GM19463 (cell line): ENCODE results near the gene ABHD12.

Experiments used
- ATAC-seq: cut with Tn5 transposase; IDR thresholded peaks from one replicate; pipeline ENCODE4 v1.9.1; 2021; ENCODE audit warnings: mild to moderate bottlenecking, moderate library complexity; ENCODE audit not compliant: unreplicated experiment

ABHD12 gene

DNA sequence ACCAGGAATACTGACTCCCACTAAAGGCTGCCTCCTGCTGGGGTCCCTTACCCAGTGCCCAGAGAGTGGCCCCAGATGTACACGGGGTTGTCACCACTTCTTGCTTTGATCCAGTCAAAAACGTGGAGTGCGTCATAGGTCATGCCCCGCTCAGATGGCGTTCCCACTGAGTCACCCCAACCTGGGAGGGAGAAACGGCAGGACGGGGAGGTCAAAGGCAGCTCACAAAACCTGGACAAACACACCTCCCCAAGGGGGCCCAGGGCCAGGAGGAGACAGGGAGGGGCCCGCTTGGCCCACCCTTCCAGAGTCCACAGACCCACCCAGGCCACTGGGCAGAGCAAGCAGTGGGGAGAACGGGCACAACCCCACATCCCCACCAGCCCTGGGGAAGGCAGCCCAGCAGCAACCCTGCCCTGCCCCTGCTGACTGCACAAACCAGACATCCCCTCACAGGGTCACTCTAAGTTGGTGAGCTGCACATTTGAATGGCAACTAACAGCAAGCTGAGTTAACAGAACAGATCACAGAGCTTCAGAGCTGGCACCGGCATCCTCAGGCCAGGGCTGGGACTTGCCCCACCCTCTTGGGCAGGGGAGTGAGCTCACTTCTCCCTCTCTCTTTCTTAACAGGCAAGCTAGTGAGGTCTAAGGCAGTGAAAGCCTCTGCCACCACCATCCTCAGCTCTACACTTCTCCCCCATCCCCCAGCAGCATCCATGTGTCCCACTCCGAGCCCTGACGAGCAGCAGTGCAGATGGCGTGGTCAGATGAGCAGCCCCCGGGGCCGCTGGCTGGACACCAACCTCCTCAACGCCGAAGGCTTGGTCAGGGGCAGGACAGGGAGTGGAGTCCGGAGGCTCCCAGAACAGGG, 81.0 kb downstream of the ABHD12 start:
- no peak for ATAC-seq

DNA sequence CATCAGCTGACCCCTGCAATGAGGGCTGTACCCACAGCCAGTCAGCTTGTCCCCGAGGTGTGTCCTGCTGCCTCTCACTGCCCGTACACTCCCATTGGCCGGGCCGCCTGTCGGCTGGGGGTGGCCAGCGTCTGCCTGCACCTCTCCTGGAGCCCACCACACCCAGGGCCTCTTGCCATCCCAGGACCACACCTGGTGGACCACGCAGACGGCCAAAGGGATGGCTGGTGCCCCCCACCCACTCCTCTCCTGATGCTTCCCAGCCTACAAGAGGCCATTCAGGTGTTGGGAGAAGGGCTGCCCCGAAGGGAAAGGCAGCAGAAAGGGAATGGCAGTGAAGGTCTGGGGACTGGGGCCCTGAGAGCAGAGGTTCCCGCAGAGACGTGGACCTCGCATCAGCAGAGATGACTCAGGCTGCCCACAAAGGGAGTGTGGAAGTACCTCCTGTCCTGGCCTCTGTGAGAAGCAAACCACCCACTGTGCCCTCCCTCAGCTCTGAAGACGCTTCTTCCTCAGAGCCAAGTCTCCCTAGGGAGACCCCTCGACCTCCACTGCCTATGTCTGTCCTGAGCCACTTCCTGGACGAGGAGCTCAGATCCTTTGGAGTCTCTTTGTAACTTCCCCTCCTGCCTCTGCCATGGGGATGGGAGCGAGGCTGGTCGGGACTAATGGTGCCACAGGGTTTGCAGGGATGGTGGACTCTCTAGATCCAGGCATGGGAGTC, 81.8 kb downstream of the ABHD12 start:
- no peak for ATAC-seq

DNA sequence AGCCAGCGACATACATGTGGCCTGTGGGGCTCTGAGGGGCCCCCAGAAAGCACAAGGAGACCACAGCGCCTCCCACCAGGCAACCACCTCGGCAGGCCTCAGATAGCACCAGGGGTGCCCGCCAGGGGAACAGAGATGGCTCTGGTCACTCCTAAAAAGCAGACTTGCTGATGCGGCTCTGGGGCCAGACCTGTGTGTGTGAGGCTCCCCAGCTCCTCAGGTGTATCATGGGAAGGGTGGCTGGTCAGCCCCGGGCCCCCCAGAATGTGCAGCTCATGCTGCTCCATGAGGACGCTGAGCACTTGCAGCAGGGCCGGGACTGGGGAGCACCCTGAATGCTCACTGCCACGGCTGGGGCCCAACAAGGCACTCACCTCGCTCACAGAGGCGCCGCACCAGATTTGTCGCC, 82.5 kb downstream of the ABHD12 start:
- ATAC-seq: no peak

DNA sequence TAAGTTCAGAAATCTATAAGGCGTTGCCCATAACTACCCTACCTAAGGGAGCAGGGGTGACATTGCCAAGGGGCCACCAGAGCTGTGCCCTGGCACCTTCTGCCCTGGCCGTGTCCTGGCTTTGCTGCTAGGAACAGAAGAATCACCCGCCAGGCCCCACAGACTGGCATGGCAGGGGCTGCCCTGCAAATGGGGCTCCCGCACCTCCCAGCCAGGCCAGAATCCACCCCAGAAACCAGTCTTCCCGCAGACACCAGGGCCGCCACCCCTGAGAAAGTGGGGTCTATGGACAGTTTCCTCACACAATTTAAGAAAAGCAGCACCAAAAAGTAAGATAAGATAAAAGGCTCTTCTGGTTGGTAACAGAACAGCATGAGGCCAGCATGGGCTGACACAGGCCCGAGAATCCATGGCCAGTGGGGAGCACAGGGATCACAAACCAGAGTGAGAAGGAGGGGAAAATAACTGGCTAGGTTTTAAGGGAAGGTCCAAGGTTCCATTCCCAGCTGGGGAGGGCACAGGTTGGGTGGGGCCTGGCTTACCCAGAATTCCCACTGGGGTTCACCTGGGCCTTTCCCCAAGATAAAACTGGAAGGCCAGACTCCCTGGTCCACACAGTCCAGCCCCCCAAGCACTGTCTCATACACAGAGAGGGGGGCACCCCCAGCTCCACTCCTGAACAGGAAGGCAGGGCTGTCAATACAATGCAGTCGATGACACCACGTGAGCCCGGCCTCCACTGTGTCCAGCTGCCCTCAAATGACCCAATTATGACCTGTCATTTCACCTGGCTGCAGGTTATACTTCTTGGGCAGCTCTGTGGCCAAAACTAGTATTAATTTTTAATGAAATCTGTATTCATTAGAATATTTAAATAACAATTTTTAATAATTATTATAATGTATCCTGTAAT, 83.4 kb downstream of the ABHD12 start:
- ATAC-seq: no peak

DNA sequence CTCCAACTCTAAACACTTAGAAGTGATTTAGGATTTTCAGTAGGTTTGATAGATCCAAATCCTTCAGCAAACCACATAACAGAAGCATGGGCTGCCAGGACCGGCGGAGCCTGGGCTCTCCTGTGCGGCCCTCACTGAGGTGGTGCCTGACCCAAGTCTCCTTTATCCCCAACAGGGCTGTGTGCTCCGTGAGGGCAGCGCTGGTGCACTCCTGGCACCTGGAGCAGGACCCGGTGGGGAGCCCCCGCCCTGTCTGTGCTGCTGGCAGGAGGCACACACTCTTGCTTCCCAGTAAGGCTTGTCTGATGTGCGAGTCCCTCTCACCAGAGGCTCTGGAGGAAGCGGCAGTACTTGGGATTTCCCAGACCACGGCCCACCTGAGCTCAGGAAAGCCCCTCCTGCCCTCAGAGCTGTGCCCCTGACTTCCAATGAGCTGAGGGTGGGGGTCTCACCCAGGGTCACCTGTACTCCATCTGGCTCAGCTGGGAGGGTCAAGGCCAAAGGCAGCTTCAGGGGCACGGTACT, 86.5 kb downstream of the ABHD12 start:
- no peak for ATAC-seq

DNA sequence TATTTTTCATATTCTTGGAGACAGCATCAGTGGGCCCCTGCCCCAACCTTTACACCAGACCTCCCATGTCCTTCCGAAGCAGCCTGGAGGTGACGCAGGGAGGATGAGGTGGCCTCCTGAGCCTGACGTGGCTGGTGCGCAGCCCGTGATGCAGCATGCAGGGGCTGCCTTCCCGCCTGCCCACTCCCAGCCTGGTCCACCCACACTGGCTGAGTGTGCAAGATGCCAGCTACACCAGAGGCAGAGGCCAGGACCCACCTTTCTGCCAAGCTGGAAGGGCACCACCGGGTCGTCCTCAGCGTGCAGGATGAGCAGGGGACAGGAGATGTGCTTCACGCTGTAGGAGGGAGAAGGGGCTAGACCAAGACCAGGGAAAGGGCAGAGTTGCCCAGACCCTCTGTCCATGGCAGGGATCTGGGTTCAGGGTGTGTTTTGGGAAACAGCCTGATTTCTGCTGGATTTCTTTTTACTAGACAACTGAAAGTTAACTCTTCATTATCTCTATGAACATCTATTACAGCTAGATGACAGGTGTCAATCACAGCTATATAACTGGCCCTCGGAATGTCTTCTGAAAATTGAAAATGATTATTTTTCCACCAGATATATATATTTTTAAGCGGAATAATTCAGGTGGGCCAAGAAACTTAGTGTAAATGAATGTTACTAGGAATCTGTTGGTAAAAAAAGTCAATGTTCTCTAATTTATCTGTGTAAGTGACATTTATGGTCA, 87.2 kb downstream of the ABHD12 start:
- ATAC-seq: no peak

DNA sequence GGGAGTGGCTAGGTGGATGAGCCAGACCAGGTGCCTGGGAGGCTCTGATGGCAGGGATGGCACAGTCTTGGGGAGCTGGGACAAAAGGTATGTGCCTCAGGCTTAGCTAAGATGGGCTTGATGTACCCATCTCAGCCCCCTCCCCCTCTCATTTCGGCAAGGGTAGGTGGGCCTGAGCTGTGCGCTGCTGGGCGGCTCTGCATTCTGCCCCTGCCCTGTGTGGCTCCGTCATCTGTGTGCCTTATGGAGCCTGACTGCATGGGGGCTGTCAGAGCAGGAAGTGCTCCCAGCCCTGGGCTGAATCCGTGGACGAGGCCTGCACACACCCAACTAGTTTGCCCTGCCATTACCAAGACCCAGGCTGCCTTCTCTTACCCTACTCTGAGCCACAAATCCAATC, 88.0 kb downstream of the ABHD12 start:
- ATAC-seq: no peak

DNA sequence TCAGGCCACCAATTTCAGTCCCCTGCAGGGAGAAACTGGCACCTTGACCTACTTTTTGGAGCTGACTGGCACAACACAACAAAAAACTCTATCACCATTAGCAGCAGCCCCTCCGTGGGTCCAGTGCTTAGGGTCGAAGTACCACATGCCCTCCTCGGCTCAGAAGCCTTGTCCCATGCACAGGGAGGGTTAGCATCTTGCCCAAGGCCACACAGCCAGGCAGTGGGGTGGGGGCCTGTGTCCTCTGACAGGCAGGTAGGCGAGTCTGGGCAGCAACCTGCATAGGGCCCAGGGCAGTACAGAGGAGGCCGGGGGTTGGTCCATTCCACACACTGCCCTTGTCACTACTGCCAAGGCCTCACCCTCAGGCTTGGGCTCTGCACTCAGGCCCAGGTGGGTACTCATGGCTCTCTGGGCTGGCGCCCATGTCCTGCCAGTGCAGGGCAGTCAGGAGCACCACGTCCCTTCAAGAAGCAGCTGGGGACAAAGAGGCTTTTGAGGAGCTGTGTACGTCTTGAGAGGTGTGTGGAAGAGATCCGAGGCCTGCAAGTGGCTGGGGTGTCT, 89.2 kb downstream of the ABHD12 start:
- ATAC-seq: no peak

DNA sequence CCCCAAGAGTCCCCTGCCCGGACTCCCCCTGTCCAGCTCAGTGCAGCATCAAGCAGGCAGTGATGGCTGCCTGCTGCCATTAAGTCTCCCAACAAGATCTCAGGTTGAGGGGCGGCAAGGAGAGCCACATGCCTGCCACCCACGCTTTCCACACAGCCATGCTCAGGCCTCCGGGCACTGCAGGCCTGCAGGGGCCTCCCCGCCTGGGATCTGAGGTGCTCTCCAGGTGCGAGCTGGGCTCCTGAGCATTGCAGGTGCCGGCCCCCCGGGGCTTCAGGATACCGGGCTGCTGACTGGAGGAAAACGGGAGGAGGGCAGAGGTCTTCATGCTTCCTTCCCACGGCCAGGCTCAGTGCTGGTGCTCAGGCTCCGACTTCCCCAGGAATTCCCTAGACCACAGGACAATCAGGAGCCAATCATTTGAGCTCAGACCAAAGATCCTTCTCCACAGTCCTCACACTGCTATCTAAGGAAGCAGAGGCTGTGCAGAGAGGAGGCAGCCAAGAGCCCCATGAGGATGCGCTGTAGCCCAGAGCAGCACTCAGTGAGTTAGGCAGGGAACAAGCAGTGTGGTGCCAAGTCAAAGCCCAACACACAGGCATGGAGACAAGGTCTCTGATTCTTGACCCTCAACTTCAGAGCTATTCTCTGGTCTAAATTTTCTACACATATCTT, 90.0 kb downstream of the ABHD12 start:
- ATAC-seq: no peak

DNA sequence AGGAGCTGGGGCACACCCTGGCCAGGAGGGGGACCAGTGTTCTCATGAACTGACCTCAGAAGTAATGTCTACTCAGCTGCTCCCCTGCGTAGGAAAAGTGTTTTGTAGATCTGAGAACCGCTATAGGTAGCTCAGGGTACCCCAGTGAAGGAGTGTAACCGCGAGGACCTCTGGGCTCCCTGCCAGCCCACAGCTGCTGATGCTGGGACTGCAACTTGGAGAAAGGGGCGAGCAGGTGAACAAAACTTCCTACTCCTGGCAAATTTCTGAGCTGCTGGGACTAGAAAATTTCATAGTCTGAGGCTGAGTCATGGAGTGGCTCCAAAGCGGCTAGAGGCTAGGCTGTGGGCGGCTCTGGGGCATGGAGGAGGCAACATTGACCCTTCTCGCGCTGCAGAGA, 90.8 kb downstream of the ABHD12 start:
- ATAC-seq: no peak

DNA sequence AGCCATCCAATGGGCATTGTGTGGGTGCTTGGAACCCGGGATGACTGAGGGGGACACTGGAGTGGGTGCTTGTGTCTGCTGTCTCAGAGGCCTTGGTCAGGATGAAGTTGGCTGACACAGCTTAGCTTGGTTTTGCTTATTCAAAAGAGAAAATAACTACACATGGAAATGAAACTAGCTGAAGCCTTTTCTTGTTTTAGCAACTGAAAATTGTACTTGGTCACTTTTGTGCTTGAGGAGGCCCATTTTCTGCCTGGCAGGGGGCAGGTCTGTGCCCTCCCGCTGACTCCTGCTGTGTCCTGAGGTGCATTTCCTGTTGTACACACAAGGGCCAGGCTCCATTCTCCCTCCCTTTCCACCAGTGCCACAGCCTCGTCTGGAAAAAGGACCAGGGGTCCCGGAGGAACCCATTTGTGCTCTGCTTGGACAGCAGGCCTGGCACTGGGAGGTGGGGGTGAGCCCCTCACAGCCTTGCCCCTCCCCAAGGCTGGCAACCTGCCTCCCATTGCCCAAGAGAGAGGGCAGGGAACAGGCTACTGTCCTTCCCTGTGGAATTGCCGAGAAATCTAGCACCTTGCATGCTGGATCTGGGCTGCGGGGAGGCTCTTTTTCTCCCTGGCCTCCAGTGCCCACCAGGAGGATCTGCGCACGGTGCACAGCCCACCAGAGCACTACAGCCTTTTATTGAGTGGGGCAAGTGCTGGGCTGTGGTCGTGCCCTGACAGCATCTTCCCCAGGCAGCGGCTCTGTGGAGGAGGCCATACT, 93.3 kb downstream of the ABHD12 start:
- ATAC-seq: peak; percentile 70

DNA sequence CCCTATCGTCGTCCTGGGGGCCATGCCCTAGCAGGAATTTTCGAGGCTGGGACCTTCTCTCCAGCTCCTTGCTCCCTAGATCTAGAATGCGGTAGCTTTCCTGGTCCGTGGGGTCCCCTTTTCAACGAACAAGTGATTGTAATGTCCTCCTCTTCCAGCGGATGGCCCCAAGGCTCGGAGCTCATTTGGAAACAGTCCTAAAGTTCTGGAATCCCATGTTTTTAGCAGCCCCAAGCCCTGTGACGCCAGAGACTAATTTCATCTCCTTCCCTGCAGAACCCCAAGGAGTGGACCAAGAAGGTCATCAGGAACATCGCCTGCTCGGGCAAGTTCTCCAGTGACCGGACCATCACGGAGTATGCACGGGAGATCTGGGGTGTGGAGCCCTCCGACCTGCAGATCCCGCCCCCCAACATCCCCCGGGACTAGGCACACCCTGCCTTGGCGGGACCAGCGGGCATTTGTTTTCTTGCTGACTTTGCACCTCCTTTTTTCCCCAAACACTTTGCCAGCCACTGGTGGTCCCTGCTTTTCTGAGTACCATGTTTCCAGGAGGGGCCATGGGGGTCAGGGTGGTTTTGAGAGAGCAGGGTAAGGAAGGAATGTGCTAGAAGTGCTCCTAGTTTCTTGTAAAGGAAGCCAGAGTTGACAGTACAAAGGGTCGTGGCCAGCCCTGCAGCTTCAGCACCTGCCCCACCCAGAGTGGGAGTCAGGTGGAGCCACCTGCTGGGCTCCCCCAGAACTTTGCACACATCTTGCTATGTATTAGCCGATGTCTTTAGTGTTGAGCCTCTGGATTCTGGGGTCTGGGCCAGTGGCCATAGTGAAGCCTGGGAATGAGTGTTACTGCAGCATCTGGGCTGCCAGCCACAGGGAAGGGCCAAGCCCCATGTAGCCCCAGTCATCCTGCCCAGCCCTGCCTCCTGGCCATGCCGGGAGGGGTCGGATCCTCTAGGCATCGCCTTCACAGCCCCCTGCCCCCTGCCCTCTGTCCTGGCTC, 94.2 kb downstream of the ABHD12 start:
- peak; percentile 35 for ATAC-seq

DNA sequence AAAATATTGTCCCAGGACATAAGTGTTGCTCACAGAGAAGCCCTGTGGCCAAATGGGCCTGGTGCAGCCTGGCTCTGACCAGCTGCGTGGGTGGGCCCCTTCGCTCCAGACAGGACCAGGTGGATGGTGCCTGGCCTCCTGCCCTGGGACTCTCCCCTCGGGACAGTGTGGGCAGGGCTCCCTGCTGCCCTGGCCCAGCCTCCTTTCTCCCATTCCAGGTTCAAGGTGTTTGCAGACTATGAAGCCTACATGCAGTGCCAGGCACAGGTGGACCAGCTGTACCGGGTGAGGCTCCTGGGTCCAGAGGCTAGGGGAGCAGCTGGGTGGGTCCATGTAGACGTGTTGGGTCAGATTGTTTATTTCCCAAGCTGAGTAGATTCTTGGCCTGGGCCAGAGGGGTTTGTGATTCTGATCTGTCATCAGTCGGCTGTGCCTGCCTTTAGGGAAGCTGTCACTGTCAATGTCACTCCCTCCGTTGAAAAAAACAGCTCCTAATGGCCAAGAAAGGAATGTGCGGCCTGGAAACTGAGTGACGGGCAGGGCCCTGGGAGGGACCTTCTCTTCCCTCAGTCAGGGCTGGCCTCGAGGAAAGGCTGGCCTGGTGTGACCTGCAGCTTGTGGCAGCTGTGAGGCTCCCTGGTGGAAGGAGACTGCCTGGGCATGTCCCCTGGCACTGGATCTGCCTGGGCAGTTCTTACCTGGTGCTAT, 95.1 kb downstream of the ABHD12 start:
- no peak for ATAC-seq

DNA sequence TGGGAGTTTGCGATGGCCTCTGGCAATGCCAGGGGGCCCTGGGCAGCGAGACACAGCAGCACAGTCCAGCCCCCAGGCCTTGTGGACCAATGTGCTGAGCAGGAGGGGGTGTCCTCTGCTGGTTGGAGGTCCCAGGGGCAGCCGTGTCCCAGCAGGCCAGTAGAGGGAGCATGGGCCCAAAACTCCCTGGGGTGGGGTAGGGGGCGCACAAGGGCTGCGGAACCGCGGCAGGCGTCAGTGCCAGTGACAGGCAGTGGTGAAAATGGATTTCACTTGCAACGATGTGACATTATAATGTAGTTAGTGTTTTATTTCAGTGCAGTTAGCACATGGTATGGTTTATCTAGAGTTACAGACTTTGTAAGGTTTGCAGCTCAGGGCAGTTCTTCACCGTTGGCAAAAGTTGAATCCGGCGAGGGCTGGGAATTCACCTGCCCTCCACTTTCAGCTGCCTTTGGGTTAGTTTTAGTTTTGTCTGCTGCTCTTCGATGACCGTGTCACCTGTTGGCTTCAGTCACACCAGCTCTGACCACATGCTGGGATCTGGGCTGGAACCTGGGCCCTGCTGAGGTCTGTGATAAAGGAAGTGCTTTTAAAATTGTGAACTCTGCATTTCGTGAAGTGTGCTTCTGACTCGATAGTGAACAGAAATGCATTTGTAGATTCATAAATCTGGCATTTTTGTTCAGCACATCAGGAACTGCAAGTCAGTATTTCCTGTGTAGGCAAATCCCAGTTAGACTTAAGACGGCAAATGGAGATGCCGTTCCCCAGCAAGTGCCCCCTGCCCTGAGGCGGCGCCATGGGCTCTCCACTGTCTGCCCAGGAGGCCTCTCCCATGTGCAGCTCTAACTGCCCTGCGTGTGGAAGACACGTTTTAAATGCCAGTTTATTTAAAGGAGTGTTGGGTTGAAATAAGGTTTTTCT, 95.9 kb downstream of the ABHD12 start:
- peak; percentile 29 for ATAC-seq

DNA sequence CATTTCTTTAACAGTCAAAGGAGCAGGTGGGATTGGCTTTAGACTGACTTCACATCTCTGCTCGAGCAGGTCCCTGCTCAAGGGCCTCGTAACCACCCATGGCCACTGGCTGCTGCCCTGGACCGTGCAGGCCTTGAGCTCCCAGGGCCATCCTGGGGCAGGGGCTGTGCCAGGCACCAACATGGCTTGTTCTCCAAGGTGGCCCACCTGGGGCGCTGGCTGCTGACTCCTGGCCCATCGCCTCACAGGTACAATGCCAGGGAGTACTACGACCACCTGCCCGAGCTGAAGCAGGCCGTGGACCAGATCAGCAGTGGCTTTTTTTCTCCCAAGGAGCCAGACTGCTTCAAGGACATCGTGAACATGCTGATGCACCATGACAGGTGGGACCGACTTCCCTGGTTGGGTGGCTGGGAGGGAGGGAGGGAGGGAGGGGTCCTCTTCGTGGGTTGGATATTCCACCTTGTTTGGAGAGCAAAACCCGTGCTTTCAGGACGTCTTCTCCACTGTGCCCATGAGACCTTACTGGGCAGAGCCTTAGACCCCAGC, 96.7 kb downstream of the ABHD12 start:
- ATAC-seq: no peak
